Measurements from ENCODE around the gene SMC6.

GRCh38 chr2:17644997-17645720, 108.5 kb downstream of the SMC6 start:
- TF ChIP-seq CTCF (IDR thresholded peaks at IDR 0.05) (no peak), POLR2A (IDR thresholded peaks at IDR 0.05) (no peak)
